ENCODE data around the gene PRMT2.
"Not testable (repeated sequence)": the region's sequence is repeated elsewhere in the genome, so short reads cannot be mapped to it uniquely, and the experiment has no call there.

The PRMT2 gene

DNA sequence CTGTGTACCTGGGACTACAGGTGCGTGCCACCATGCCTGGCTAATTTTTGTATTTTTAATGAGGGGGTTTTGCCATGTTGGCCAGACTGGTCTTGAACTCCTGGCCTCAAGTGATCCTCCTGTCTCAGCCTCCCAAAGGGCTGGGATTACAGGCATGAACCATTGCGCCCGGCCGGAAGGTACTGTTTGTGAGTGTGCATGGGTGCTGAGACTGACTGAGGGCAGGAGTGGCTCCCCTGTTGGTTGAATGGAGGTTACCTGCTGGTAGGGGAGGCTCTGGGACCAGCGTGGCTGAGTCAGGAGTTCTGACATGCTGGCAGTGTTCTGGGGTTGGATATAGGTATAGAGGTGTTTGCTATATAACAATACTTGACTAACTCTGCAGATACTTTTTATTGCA, 10.4 kb downstream of the PRMT2 start:
- DNase-seq = no peak

DNA sequence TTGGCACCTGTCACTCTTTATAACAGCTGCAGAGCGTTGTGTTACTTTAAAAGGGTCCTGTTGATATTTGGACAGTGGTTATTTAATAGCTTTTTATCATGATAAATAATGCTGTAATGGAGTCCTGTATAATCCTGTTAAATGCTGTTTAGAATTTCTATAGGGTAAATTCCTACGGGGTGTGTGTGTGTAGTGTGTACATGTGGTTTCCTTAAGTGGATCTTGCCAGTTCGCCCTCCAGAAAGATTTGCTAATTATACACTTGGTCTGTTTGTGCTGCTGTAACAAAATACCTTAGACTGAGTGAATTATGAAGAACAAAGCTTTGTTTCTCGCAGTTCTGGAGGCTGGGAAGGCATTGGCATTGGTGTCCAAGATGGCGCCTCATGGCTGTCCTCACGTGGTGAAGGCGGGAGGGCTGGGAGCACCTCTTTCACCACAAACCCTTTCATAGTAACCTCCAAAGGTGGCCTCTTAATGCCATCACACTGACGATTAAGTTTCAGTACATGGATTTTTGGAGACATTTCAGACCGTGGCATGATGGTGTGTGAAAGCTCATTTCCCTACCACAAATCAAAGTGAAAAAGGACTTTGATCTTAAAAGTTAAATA, 11.2 kb downstream of the PRMT2 start:
- DNase-seq = no peak

DNA sequence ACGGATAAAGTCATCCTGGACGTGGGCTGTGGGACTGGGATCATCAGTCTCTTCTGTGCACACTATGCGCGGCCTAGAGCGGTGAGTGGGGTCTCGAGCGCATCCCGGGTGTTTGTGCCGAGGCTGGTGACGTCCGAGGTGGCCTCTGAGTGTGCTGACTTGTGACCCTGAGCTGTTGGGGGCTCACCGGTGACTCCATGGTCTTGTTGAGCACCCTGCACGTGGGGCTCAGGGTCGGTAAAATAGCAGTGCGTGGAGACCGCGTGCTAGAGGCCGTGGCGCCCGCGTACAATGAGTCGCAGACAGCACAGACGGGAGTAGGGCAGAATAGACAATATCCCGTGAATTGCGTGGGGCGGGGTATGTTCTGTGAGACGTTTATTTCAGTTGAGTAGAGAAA, 13.1 kb downstream of the PRMT2 start:
- DNase-seq = no peak

DNA sequence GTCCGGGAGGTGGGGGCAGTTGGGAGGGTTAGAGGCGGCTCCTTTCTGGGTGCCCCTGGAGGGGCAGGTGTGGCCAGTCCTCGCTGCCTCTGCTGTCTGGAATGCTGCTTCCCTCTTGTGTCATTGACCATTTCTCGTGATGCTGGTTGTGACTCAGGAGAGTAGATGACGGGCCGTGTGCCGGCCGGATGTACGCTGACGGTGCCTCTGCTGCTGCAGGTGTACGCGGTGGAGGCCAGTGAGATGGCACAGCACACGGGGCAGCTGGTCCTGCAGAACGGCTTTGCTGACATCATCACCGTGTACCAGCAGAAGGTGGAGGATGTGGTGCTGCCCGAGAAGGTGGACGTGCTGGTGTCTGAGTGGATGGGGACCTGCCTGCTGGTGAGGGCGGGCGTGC, 13.9 kb downstream of the PRMT2 start:
- DNase-seq = no peak

DNA sequence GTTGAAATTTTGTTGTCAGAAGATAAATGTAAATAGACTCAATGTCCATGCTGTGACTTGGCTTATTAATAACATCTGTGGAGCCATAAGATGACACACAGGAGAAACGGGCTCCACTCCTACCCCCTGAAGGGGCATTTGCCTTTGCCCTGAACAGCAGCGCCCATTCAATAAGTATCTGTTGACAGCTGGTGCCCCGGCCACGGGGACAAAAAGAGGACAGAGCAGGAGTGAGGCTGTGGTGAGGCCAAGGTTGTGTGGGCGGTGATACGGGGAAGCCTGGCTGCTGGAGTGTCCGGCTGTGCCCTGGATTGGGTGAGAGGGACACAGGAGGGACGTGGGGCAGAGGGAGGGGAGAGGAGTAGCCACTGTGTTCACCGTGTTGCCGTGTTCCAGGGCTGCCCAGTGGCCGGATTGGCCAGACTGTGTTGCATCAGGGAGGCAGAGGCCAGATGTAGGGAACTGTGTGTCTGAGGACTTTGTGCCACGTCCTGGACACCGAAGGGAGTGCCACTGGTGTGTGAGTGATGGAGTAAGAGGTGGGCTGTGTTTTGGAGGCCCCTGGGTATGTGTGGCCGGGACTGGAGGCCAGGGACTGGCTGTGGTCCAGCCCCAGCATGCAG, 15.1 kb downstream of the PRMT2 start:
- DNase-seq = no peak

DNA sequence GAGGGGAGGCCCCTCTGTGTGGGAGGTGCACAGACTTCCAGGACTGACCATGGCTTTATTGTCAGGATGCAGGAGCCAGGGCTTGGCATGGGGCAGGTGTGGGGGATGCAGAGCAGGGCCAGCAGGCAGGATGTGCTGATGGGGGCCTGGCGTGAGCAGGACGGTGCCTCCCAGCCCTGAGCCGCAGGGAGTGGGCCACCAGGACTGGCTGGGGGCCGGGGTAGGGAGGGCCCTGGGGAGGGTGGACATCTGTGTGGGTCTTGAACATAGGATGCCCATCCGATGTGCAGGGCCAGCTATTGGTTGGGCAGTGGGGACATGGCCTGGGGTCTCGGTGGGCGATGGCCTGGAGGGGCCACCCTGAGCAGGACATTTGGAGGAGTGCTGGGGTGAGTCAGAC, 15.6 kb downstream of the PRMT2 start:
- no peak for DNase-seq

DNA sequence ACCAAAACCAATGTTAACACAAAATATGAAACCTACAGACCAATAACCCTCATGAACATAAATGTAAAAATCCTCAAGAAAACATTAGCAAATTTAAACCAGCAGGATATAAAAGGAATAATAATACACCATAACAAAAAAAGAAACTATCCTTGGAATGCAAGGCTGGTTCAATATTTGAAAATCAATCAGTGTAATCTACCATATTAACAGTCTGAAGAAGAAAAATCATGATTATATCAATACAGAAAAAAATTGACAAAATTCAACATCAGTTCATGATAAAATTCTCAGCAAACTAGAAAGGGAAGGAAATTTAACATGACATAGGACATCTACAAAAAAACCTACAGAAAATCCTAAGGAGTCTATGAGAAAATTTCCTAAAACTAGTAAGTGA, 19.8 kb downstream of the PRMT2 start:
- no peak for DNase-seq

DNA sequence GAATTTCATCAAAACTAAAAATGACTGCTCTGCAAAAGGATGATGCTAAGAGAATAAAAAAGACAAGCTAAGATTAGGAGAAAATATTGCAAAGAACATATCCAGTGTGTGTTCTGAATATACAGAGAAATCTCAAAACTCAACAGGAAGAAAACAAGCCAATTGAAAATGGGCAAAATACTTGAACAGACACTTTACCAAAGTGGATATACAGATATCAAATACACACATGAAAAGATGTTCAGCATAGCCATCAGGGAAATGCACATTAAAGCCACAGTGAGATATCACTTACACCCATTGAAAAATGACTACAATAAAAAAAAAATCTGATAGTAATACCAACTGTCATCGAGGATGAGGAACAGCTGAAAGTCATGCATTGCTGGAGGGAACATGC, 21.3 kb downstream of the PRMT2 start:
- no peak for DNase-seq

DNA sequence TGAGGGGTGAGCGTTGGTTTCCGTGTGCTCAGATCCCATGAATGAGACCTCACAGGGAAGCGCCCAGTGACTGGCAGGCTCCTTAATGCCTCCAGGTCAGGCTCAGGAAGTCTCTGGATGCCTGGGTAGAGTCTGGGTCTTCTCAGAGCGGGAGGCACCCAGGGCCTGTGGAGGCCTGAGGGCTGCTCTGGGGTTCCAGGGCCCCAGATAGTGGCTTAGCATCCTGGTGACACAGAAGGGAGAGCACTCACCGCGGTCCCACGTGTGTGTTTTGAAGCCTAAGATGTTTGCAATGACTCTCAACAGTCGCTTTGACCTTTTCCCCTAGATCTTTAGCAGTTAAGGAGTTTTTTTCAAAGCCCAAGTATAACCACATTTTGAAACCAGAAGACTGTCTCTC, 25.0 kb downstream of the PRMT2 start:
- DNase-seq = no peak

DNA sequence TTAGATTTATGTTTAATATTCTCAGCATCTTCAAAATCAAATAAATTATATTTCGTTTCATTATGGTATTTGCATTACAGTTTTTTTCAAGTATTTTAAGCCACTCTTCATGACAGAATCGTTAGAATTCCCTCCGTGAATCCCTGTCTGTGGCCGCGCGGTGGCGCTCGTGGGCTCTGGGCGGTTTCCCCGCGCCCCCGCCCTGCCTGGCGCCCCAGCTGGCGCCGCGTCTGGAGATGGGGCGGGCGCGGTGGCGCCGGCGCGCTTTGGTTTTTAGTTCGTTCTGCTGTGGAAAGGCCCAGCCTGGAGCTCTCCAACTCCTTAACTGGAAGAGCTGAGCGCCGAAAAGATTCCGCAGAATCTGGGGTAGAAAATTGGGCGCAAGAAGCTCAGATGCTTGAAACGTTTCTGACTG, 25.7 kb downstream of the PRMT2 start:
- no peak for DNase-seq

DNA sequence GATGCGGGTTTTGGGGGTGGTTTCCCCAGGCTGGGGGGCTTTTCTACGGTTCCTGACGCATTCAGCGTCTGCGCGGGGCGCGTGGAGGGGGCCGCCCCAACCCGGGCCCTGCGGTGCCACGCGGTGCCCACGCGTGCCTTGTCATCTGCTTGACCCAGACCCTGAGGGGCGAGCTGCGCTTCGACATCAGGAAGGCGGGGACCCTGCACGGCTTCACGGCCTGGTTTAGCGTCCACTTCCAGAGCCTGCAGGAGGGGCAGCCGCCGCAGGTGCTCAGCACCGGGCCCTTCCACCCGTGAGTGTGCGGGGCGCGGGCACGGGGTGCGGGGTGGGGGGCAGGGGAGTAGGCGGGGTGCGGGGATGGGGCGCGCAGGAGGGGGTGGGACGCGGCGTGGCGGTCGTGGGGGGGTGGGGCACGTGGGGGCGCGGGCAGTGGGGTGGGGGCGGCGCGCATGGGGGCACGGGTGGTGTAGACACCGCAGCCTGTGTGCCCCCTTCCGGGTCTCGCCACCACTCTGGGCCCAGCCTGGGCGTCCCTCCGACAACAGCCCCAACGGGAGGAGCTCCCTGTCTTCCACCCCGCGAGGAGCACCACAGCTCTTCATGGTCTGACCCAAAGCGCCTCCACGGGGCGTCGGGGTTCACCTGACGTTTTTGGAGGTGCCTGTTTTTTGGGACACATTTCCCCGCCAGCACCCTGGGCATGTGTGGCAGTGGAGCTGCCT, 26.3 kb downstream of the PRMT2 start:
- no peak for DNase-seq

DNA sequence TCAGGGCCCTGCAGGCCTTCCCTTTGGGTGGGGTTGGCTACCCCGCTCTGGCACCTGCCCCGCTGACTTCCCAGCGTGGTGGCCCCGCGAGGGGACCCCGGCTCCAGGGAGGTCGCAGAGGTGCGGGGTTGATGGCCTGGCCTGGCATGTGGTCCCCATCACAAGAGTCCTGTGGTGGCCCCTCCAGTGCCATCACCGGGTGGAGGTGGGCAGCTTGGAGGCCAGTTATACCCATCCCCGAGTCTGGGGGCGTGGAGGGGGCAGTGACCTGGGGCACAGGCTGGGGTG, 26.8 kb downstream of the PRMT2 start:
- no peak for DNase-seq

DNA sequence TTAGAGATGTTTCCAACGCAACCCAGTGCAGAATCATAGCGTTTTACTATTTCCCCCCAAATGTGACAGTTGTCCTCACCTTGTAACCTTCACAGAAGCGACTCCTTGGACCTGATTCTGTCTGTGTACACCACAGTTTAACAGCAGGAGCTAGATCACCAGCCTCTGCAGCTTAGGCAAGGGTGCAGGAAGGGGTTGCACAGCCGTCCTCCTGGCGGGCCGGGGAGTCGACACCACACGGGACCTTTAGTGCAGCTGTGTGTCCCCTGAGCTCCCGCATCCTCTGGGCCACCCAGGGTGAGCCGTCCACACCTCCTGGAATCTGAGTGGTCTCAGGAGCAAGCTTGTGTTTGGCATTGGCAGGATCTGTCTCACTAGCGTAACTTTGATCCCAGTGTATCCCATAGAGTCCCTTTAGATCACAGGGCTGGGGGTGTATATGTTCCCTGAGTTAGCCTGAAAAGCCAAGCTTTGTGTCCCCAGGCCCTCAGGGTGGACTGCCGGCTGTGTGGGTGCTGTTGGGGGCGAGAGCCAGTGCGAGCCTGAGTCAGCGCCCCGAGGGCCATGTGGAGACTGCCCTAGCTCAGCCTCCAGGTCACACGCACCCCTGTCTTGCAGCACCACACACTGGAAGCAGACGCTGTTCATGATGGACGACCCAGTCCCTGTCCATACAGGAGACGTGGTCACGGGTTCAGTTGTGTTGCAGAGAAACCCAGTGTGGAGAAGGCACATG, 27.5 kb downstream of the PRMT2 start:
- DNase-seq = no peak

DNA sequence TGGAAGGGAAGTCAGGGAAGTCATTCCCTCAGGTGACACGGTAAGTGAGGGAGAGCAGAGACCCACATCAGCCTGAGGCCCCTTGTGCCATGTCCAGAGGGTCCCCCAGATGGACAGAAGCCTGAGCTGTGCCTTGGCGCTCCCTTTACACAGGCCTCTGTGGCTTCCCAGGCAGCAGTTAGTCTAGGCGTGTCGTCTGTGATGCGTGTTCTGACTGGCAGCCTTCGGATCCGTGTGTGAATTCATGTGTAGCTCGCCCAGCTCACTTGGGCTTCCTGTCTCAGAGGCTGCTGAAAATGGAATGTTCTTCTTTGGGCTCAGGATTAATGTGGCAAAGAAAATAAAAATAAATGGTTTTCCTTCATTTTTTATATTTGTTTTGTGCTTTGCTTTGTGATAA, 28.3 kb downstream of the PRMT2 start:
- no peak for DNase-seq

DNA sequence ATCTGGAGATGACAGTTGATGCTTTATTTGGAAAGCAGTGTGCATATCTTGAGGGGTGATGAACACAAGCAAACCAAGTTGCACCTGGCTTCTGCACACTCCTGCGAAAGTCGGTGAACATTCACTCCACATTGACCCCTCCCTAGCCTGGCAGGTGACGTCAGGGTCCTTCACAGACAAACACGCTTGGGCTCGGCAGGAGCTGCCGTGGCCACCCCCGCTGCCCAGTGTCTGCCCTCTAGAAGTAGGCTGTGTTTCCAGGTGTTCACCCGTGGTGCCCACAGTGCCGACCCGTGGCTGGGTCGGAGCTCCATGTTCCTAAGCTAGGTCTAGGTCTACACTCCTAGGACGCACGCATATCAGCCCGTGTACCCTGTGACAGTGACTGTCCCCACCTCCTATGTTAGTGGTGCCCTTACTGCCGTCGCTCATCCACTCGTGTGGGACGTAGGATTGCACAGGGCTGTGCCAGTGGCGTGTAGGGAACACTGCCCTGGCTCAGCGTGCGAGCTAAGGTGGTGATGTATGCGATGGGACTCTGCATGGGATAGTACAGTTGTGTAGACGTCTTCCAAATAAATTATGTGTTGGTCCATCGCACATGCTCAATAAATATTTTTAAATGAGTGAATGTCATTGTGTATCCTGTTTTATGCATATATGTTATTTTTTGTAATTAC, 29.0 kb downstream of the PRMT2 start:
- DNase-seq = no peak

DNA sequence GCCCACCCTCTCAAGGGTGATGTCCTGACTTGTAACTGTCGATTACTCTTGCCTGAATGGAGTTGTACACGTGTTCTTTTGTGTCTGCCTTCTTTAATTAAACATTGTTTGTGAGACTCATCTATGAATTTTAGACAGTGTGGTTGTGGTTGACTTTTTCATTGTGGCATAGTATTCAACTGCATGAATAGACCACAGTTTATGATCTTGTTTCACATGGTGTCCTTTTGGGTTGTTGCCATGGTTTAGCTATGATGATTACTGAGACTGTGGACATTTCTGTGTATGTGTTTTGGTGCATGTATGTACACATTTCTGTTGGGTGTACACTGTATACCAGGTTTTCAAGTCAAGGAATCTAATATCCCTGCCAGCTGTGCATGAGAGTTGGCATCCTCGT, 30.1 kb downstream of the PRMT2 start:
- no peak for DNase-seq

DNA sequence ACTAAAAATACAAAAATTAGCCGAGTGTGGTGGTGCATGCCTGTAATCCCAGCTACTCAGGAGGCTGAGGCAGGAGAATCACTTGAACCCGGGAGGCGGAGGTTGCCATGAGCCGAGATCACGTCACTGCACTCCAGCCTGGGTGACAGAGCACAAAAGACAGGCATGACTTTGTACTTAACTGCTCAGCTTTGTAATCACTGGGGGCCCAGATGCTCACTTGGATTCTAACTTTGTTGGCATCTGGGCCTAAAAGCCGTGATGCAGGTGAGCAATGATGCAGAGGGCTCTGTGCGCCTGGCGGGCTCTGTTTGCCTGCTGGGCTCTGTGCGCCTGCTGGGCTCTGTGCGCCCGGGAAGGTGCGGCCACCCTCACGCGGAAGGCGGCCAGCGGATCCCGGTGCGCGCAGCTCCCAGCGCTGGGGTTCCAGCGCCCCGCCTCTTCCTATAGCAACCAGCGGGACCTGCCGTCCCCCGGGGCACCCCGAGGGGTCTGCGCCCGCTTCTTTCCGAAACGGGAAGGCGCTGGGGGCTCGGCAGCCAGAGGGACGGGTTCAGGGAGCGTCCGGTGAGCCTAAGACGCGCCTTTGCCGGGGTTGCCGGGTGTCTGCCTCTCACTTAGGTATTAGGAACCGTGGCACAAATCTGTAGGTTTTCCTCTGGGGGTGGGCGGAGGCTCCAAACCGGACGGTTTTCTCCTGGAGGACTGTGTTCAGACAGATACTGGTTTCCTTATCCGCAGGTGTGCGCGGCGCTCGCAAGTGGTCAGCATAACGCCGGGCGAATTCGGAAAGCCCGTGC, 31.7 kb downstream of the PRMT2 start:
- DNase-seq = no peak

DNA sequence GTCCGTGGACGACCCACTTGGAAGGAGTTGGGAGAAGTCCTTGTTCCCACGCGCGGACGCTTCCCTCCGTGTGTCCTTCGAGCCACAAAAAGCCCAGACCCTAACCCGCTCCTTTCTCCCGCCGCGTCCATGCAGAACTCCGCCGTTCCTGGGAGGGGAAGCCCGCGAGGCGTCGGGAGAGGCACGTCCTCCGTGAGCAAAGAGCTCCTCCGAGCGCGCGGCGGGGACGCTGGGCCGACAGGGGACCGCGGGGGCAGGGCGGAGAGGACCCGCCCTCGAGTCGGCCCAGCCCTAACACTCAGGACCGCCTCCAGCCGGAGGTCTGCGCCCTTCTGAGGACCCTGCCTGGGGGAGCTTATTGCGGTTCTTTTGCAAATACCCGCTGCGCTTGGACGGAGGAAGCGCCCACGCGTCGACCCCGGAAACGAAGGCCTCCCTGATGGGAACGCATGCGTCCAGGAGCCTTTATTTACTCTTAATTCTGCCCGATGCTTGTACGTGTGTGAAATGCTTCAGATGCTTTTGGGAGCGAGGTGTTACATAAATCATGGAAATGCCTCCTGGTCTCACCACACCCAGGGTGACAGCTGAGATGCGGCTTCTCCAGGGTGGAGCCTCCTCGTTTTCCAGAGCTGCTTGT, 32.4 kb downstream of the PRMT2 start:
- DNase-seq = no peak

DNA sequence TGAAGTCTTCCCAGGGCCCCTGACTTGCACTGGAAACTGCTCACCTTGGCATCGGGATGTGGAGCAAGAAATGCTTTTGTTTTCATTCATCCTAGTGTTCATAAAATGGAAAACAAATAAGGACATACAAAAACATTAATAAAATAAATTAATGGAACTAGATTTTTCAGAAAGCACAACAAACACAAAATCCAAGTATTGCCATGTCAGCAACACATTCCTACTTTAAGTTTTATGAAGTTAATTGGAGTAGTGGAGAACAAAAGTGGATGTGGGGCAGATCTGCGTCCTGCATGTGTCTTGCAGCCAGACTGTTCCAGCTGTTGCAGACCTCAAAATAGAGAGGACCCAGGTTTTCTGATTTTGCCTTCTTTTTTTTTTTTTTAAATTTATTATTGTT, 32.9 kb downstream of the PRMT2 start:
- DNase-seq = no peak

DNA sequence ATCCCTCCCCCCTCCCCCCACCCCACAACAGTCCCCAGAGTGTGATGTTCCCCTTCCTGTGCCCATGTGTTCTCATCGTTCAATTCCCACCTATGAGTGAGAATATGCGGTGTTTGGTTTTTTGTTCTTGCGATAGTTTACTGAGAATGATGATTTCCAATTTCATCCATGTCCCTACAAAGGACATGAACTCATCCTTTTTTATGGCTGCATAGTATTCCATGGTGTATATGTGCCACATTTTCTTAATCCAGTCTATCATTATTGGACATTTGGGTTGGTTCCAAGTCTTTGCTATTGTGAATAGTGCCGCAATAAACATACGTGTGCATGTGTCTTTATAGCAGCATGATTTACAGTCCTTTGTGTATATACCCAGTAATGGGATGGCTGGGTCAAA, 33.4 kb downstream of the PRMT2 start:
- DNase-seq = not testable (repeated sequence)

DNA sequence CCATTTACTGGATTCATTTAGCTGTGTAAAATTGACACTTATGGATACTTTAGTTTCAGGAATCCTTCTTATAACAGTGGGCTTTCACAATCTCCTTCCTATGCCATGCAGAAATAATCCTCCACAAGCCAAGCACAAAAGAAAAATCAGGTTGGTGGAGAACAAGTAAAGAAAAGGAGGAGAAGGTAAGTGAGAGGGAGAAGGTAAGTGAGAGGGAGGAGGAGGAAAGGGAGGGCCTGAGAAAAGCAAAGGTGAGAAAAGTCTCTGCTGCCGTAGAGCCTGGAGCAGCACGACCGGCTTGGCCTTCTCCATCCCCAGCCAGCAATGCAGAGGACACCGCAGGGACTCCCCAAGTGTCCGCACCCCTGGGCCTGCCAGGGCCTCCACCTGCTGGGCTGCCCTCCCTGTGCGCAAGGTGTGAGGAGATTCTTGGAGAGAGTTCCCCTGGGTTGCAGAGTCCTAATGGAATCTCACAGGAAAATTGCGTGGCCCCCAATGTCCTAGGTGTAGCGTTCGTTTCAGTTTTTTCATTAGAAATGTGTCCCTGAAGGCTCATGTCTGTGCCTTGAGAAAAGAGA, 39.0 kb downstream of the PRMT2 start:
- no peak for DNase-seq

Data from T1000 (cell line).